ENCODE measurements around the gene ITPK1. TPM values are rescaled to one million over a fixed set of nuclear protein-coding genes. Genes with fewer than 3 reads are reported as not detected.

ITPK1 gene
- total and polyA plus RNA-seq, 2 experiments from 2014 or later = 35.9 to 101 TPM

DNA sequence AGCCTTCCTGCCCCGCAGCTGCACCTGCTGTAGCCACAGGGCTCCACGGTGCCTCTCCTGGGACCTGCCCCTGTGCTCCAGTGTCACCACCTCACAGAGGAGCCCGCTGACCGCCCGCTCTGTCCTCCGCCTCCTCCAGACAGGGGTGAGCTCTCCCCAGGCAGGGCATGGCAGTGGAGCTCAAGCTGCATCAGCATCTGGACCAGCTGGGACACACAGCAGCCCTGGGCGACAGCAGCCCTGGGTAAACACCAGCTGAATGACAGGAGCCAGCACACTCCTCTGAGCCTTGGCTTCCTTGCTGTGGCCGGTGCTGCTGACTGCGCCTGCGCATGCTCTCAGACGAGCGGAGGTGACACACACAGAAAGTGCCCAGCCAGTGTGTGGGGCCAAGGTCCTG lies 170.7 kb downstream of the ITPK1 start (continued):
- TF ChIP-seq, protein P1, sequence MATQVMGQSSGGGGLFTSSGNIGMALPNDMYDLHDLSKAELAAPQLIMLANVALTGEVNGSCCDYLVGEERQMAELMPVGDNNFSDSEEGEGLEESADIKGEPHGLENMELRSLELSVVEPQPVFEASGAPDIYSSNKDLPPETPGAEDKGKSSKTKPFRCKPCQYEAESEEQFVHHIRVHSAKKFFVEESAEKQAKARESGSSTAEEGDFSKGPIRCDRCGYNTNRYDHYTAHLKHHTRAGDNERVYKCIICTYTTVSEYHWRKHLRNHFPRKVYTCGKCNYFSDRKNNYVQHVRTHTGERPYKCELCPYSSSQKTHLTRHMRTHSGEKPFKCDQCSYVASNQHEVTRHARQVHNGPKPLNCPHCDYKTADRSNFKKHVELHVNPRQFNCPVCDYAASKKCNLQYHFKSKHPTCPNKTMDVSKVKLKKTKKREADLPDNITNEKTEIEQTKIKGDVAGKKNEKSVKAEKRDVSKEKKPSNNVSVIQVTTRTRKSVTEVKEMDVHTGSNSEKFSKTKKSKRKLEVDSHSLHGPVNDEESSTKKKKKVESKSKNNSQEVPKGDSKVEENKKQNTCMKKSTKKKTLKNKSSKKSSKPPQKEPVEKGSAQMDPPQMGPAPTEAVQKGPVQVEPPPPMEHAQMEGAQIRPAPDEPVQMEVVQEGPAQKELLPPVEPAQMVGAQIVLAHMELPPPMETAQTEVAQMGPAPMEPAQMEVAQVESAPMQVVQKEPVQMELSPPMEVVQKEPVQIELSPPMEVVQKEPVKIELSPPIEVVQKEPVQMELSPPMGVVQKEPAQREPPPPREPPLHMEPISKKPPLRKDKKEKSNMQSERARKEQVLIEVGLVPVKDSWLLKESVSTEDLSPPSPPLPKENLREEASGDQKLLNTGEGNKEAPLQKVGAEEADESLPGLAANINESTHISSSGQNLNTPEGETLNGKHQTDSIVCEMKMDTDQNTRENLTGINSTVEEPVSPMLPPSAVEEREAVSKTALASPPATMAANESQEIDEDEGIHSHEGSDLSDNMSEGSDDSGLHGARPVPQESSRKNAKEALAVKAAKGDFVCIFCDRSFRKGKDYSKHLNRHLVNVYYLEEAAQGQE (IDR thresholded peaks at IDR 0.05; ENCODE audit: unreplicated experiment) = no peak
- TF ChIP-seq EZH2 (IDR thresholded peaks at IDR 0.05; ENCODE audit: low read depth, unreplicated experiment) = no peak
- TF ChIP-seq JUNB (IDR thresholded peaks at IDR 0.05; ENCODE audit: unreplicated experiment) = no peak
- no peak for TF ChIP-seq ZNF114 (CRISPR knock-in tag; IDR thresholded peaks at IDR 0.05)
- no peak for TF ChIP-seq STAT1 (IDR thresholded peaks at IDR 0.05; ENCODE audit: unreplicated experiment)
- TF ChIP-seq, protein P2, sequence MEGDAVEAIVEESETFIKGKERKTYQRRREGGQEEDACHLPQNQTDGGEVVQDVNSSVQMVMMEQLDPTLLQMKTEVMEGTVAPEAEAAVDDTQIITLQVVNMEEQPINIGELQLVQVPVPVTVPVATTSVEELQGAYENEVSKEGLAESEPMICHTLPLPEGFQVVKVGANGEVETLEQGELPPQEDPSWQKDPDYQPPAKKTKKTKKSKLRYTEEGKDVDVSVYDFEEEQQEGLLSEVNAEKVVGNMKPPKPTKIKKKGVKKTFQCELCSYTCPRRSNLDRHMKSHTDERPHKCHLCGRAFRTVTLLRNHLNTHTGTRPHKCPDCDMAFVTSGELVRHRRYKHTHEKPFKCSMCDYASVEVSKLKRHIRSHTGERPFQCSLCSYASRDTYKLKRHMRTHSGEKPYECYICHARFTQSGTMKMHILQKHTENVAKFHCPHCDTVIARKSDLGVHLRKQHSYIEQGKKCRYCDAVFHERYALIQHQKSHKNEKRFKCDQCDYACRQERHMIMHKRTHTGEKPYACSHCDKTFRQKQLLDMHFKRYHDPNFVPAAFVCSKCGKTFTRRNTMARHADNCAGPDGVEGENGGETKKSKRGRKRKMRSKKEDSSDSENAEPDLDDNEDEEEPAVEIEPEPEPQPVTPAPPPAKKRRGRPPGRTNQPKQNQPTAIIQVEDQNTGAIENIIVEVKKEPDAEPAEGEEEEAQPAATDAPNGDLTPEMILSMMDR (conservative IDR thresholded peaks at IDR 0.05; ENCODE audit: low read depth in 2 of 2) = no peak
- TF ChIP-seq ZNF331 (CRISPR knock-in tag; IDR thresholded peaks at IDR 0.05; ENCODE audit: low read depth) = no peak

DNA sequence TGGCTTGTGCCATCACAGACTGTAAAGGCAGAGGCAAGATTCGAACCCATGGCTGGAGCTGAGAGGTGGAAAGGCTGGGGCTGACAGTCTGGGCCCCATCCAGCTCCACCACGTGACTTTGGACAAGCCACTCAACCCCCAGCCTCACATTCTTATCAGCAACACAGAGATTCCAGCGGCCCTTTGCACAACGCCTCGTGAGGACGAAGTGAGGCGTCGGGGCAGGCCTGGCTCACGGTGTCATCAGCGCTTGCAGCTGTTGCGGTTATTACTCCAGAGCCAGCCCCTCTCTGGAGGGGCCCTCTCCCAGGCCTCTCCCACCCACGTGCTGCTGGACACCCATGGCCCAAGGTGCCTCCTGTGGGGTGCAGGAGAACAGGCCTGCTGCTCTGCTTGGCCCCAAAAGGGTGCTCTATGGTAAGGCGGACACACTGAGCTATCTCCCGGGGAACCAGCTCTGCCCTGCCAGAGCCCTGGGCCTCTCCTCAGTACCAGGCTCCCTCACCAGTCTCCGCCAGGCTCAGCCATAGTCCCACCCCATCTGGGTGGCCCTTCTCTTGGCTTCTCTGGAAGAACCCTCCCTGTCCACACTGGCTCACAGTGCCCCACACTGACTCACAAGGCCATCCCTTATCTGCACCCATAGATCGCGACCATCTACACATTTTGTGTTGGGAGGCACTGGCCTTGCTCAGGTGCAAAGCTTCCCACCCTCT lies 171.7 kb downstream of the ITPK1 start:
- Mint-ChIP-seq H3K27ac (no peak overlapping the region; the same call in 1 of the 2 replicates), H3K4me1 (no peaks in the 10 kb centered on the region; the same call in 2 of the 3 replicates), H3K9me3 (no peaks in the 10 kb centered on the region), H3K36me3 (ENCODE audit: low read depth) (peaks cover 25% of the 10 kb centered on the region), H3K27me3 (ENCODE audit: insufficient read depth, low read depth, poor library complexity) (peaks cover 14% of the 10 kb centered on the region), H3K4me3 (no peak overlapping the region)
- no peak overlapping the region for H3K4me3 ChIP-seq
- H3K9me2 ChIP-seq (ENCODE audit: insufficient read depth) = no peaks in the 10 kb centered on the region
- DNase-seq (ENCODE audit: low spot score) = no peak
- H4K20me1 ChIP-seq (replicated peaks; ENCODE audit: insufficient read depth) = no peaks in the 10 kb centered on the region
- no peaks in the 10 kb centered on the region for H3K27me3 ChIP-seq (ENCODE audit: insufficient read depth)
- no peak overlapping the region for H3K27ac ChIP-seq (ENCODE audit: low read depth)
- H3K4me2 ChIP-seq = no peak overlapping the region
- H2AFZ ChIP-seq = no peak overlapping the region
- ATAC-seq = no peak
- no peaks in the 10 kb centered on the region for H3K79me2 ChIP-seq (replicated peaks; ENCODE audit: insufficient read depth)
- H3F3A ChIP-seq (replicated peaks; ENCODE audit: low read depth) = no peaks in the 10 kb centered on the region
- no peaks in the 10 kb centered on the region for H3K36me3 ChIP-seq (ENCODE audit: insufficient read depth)
- H3K4me1 ChIP-seq (ENCODE audit: insufficient read depth) = no peaks in the 10 kb centered on the region
- TF ChIP-seq POLR2AphosphoS5 (IDR thresholded peaks at IDR 0.05; ENCODE audit: low read depth) (no peak), ZNF114 (CRISPR knock-in tag; IDR thresholded peaks at IDR 0.05) (no peak), NANOG (IDR thresholded peaks at IDR 0.05; ENCODE audit: borderline replicate concordance) (no peak), STAT1 (IDR thresholded peaks at IDR 0.05; ENCODE audit: unreplicated experiment) (no peak), JUNB (IDR thresholded peaks at IDR 0.05; ENCODE audit: unreplicated experiment) (no peak)
- TF ChIP-seq, protein P3, sequence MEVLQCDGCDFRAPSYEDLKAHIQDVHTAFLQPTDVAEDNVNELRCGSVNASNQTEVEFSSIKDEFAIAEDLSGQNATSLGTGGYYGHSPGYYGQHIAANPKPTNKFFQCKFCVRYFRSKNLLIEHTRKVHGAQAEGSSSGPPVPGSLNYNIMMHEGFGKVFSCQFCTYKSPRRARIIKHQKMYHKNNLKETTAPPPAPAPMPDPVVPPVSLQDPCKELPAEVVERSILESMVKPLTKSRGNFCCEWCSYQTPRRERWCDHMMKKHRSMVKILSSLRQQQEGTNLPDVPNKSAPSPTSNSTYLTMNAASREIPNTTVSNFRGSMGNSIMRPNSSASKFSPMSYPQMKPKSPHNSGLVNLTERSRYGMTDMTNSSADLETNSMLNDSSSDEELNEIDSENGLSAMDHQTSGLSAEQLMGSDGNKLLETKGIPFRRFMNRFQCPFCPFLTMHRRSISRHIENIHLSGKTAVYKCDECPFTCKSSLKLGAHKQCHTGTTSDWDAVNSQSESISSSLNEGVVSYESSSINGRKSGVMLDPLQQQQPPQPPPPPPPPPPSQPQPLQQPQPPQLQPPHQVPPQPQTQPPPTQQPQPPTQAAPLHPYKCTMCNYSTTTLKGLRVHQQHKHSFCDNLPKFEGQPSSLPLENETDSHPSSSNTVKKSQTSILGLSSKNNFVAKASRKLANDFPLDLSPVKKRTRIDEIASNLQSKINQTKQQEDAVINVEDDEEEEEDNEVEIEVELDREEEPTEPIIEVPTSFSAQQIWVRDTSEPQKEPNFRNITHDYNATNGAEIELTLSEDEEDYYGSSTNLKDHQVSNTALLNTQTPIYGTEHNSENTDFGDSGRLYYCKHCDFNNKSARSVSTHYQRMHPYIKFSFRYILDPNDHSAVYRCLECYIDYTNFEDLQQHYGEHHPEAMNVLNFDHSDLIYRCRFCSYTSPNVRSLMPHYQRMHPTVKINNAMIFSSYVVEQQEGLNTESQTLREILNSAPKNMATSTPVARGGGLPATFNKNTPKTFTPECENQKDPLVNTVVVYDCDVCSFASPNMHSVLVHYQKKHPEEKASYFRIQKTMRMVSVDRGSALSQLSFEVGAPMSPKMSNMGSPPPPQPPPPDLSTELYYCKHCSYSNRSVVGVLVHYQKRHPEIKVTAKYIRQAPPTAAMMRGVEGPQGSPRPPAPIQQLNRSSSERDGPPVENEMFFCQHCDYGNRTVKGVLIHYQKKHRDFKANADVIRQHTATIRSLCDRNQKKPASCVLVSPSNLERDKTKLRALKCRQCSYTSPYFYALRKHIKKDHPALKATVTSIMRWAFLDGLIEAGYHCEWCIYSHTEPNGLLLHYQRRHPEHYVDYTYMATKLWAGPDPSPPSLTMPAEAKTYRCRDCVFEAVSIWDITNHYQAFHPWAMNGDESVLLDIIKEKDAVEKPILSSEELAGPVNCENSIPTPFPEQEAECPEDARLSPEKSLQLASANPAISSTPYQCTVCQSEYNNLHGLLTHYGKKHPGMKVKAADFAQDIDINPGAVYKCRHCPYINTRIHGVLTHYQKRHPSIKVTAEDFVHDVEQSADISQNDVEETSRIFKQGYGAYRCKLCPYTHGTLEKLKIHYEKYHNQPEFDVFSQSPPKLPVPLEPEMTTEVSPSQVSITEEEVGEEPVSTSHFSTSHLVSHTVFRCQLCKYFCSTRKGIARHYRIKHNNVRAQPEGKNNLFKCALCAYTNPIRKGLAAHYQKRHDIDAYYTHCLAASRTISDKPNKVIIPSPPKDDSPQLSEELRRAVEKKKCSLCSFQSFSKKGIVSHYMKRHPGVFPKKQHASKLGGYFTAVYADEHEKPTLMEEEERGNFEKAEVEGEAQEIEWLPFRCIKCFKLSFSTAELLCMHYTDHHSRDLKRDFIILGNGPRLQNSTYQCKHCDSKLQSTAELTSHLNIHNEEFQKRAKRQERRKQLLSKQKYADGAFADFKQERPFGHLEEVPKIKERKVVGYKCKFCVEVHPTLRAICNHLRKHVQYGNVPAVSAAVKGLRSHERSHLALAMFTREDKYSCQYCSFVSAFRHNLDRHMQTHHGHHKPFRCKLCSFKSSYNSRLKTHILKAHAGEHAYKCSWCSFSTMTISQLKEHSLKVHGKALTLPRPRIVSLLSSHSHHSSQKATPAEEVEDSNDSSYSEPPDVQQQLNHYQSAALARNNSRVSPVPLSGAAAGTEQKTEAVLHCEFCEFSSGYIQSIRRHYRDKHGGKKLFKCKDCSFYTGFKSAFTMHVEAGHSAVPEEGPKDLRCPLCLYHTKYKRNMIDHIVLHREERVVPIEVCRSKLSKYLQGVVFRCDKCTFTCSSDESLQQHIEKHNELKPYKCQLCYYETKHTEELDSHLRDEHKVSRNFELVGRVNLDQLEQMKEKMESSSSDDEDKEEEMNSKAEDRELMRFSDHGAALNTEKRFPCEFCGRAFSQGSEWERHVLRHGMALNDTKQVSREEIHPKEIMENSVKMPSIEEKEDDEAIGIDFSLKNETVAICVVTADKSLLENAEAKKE (CRISPR knock-in tag; IDR thresholded peaks at IDR 0.05) = no peak

Measured in GM23338 (cell line).